ENCODE data around the gene CDHR1. TPM values are rescaled to one million over a fixed set of nuclear protein-coding genes. Genes with fewer than 3 reads are reported as not detected.

The CDHR1 gene
- total RNA-seq, 1 experiment from 2014 or later, result not detected

- no TSS peak for BruUV-seq (replicated peaks)
- H4K20me1 ChIP-seq (ENCODE audit: insufficient read depth), result 0 out of 2 replicates have a peak, but pooled peaks cover 9% of the 10 kb centered on the region
Observed at GRCh38 chr10:84198206-84198915, 4.0 kb downstream of the CDHR1 start.

GRCh38 chr10:84200537-84201243 lies 6.4 kb downstream of the CDHR1 start:
- Histone ChIP-seq H2AFZ (no peak overlapping the region), H3K27ac (no peak overlapping the region), H3K4me3 (no peak overlapping the region), H3K4me2 (no peak overlapping the region), H3F3A (ENCODE audit: insufficient read depth, low read depth) (no peaks in the 10 kb centered on the region), H3K9me2 (ENCODE audit: insufficient read depth) (no peaks in the 10 kb centered on the region), H3K79me2 (ENCODE audit: low read depth) (no peaks in the 10 kb centered on the region), H3K27me3 (ENCODE audit: insufficient read depth, low read depth) (peaks cover 99% of the 10 kb centered on the region), H3K36me3 (ENCODE audit: low read depth) (no peaks in the 10 kb centered on the region), H3K4me1 (replicated peaks; ENCODE audit: insufficient read depth) (no peaks in the 10 kb centered on the region), H3K9me3 (ENCODE audit: insufficient read depth, low read depth) (no peaks in the 10 kb centered on the region), H4K20me1 (ENCODE audit: insufficient read depth) (0 out of 2 replicates have a peak, but pooled peaks cover 6% of the 10 kb centered on the region)
- intact Hi-C loops (cut with micrococcal nuclease; ENCODE audit: unreplicated experiment), result no loop called here
- ChIA-PET POLR2A (ENCODE audit: unreplicated experiment) (no interaction called here), CTCF (no interaction called here)
- TF ChIP-seq EZH2 (IDR thresholded peaks at IDR 0.05; ENCODE audit: low read depth) (no peak), CTCF (conservative IDR thresholded peaks at IDR 0.05) (no peak)
- DNase-seq, result no peak
- BruUV-seq (replicated peaks), result no TSS peak

More at GRCh38 chr10:84198206-84198915, 4.0 kb downstream of the CDHR1 start:
- H3K4me2 ChIP-seq, result no peak overlapping the region
- DNase-seq, result no peak
- intact Hi-C loops (cut with micrococcal nuclease; ENCODE audit: unreplicated experiment), result no loop called here
- H3K27ac ChIP-seq, result no peak overlapping the region
- no peaks in the 10 kb centered on the region for H3K79me2 ChIP-seq (ENCODE audit: low read depth)
- H3K27me3 ChIP-seq (ENCODE audit: insufficient read depth, low read depth), result peaks cover 92% of the 10 kb centered on the region
- H3F3A ChIP-seq (ENCODE audit: insufficient read depth, low read depth), result no peaks in the 10 kb centered on the region
- no peak overlapping the region for H2AFZ ChIP-seq
- no peaks in the 10 kb centered on the region for H3K9me2 ChIP-seq (ENCODE audit: insufficient read depth)
- H3K9me3 ChIP-seq (ENCODE audit: insufficient read depth, low read depth), result no peaks in the 10 kb centered on the region
- H3K4me1 ChIP-seq (replicated peaks; ENCODE audit: insufficient read depth), result no peaks in the 10 kb centered on the region
- POLR2A ChIA-PET (ENCODE audit: unreplicated experiment), result no interaction called here
- no peaks in the 10 kb centered on the region for H3K36me3 ChIP-seq (ENCODE audit: low read depth)
- H3K4me3 ChIP-seq, result no peak overlapping the region
- TF ChIP-seq CTCF (conservative IDR thresholded peaks at IDR 0.05) (no peak), EZH2 (IDR thresholded peaks at IDR 0.05; ENCODE audit: low read depth) (no peak)
- CTCF ChIA-PET, result no interaction called here

GRCh38 chr10:84201244-84201606 lies 6.9 kb downstream of the CDHR1 start:
- ChIA-PET CTCF (no interaction called here), POLR2A (ENCODE audit: unreplicated experiment) (no interaction called here)
- no peaks in the 10 kb centered on the region for H3K79me2 ChIP-seq (ENCODE audit: low read depth)
- H3K9me2 ChIP-seq (ENCODE audit: insufficient read depth), result no peaks in the 10 kb centered on the region
- no peak overlapping the region for H3K4me2 ChIP-seq
- H3K27me3 ChIP-seq (ENCODE audit: insufficient read depth, low read depth), result peaks cover 99% of the 10 kb centered on the region
- 0 out of 2 replicates have a peak, but pooled peaks cover 6% of the 10 kb centered on the region for H4K20me1 ChIP-seq (ENCODE audit: insufficient read depth)
- H3K9me3 ChIP-seq (ENCODE audit: insufficient read depth, low read depth), result no peaks in the 10 kb centered on the region
- no peaks in the 10 kb centered on the region for H3K36me3 ChIP-seq (ENCODE audit: low read depth)
- H3F3A ChIP-seq (ENCODE audit: insufficient read depth, low read depth), result no peaks in the 10 kb centered on the region
- no peaks in the 10 kb centered on the region for H3K4me1 ChIP-seq (replicated peaks; ENCODE audit: insufficient read depth)
- no peak for TF ChIP-seq EZH2 (IDR thresholded peaks at IDR 0.05; ENCODE audit: low read depth)
- TF ChIP-seq CTCF (conservative IDR thresholded peaks at IDR 0.05), result no peak
- H3K27ac ChIP-seq, result no peak overlapping the region
- no peak for DNase-seq
- H3K4me3 ChIP-seq, result no peak overlapping the region
- intact Hi-C loops (cut with micrococcal nuclease; ENCODE audit: unreplicated experiment), result no loop called here
- no peak overlapping the region for H2AFZ ChIP-seq
- no TSS peak for BruUV-seq (replicated peaks)

Data from PC-9 (cell line).